HG02943 (cell line): ENCODE measurements around the gene CHMP1A.
"Not testable (repeated sequence)": the region's sequence is repeated elsewhere in the genome, so short reads cannot be mapped to it uniquely, and the experiment has no call there.

Experiments used
- ATAC-seq: cut with Tn5 transposase; IDR thresholded peaks from one replicate; pipeline ENCODE4 v1.9.1; 2021; ENCODE audit warnings: mild to moderate bottlenecking, low read depth, moderate library complexity; ENCODE audit not compliant: unreplicated experiment

The CHMP1A gene

GRCh38 chr16:89693289-89693731, 35.8 kb upstream of the CHMP1A start:
- no peak for ATAC-seq

GRCh38 chr16:89691986-89692569, 34.6 kb upstream of the CHMP1A start:
- ATAC-seq = no peak

GRCh38 chr16:89691231-89691985, 33.9 kb upstream of the CHMP1A start:
- no peak for ATAC-seq

GRCh38 chr16:89690392-89690901, 32.9 kb upstream of the CHMP1A start:
- no peak for ATAC-seq

GRCh38 chr16:89689621-89690020, 32.1 kb upstream of the CHMP1A start:
- ATAC-seq = not testable (repeated sequence)

- no peak for ATAC-seq
Measured at GRCh38 chr16:89689142-89689541, 31.6 kb upstream of the CHMP1A start.

GRCh38 chr16:89688395-89688794, 30.9 kb upstream of the CHMP1A start:
- ATAC-seq = no peak

GRCh38 chr16:89687092-89687940, 29.8 kb upstream of the CHMP1A start:
- peak; percentile 49 for ATAC-seq

- ATAC-seq = peak; percentile 65
Measured at GRCh38 chr16:89686520-89687091, 29.1 kb upstream of the CHMP1A start, which contains the start of gene CDK10. Gene CDK10 (plus strand): TSS chr16:89686689. CDS start chr16:89686711, 22 bp downstream.

- ATAC-seq = no peak
Measured at GRCh38 chr16:89685916-89686315, 28.4 kb upstream of the CHMP1A start.

- ATAC-seq = no peak
Measured at GRCh38 chr16:89678258-89678657, 20.8 kb upstream of the CHMP1A start.

GRCh38 chr16:89672177-89672941, 14.9 kb upstream of the CHMP1A start:
- ATAC-seq = no peak

- not testable (repeated sequence) for ATAC-seq
Measured at GRCh38 chr16:89671565-89671964, 14.1 kb upstream of the CHMP1A start.

- no peak for ATAC-seq
Measured at GRCh38 chr16:89670496-89671431, 13.3 kb upstream of the CHMP1A start.

GRCh38 chr16:89669755-89670154, 12.2 kb upstream of the CHMP1A start:
- no peak for ATAC-seq

- no peak for ATAC-seq
Measured at GRCh38 chr16:89668790-89669158, 11.3 kb upstream of the CHMP1A start.

GRCh38 chr16:89667633-89668032, 10.1 kb upstream of the CHMP1A start:
- ATAC-seq = no peak

GRCh38 chr16:89667000-89667399, 9.5 kb upstream of the CHMP1A start:
- not testable (repeated sequence) for ATAC-seq

GRCh38 chr16:89664238-89664637, 6.7 kb upstream of the CHMP1A start:
- ATAC-seq = not testable (repeated sequence)
